CD14-positive monocyte (primary cell): ENCODE data around the gene SIGMAR1. TPM values are rescaled to one million over a fixed set of nuclear protein-coding genes. Genes with fewer than 3 reads are reported as not detected.

ENCODE experiments used
- DNase-seq, 3 donors: peaks; one replicate each; pipeline ENCODE4 v3.0.0-alpha.2; 2011 to 2022
- H2AFZ ChIP-seq: 2 replicates; pipeline ENCODE4 v1.6.0; 2012; ENCODE audit warnings: mild to moderate bottlenecking, low read depth, low read length, inconsistent platforms; ENCODE audit not compliant: insufficient read depth, poor library complexity, severe bottlenecking
- H3K27ac ChIP-seq, 2 donors: 1 replicate in 1 of 2; 2 replicates in 1 of 2; pipeline ENCODE4 v1.5.1; 2012 to 2013; ENCODE audit warnings: low read length in 2 of 2, control low read depth in 1 of 2, inconsistent platforms in 1 of 2, low read depth in 1 of 2, mild to moderate bottlenecking in 1 of 2
- H3K27me3 ChIP-seq, 2 donors: one replicate each; pipeline versions ENCODE4 v1.6.0 to v1.6.1; 2011 to 2013; ENCODE audit warnings: low read length in 2 of 2; ENCODE audit not compliant: control insufficient read depth in 2 of 2, insufficient read depth in 2 of 2
- H3K36me3 ChIP-seq, 2 donors: replicated peaks in 1 of 2; 1 replicate in 1 of 2; 2 replicates in 1 of 2; pipeline versions ENCODE4 v1.5.1 to v1.6.1; 2012 to 2013; ENCODE audit warnings: low read length in 2 of 2, control low read depth in 1 of 2, inconsistent platforms in 1 of 2, mild to moderate bottlenecking in 1 of 2; ENCODE audit not compliant: insufficient read depth in 2 of 2, control insufficient read depth in 1 of 2
- H3K4me1 ChIP-seq, 2 donors: 1 replicate in 1 of 2; 2 replicates in 1 of 2; pipeline versions ENCODE4 v1.5.1 to v1.6.1; 2012 to 2013; ENCODE audit warnings: low read length in 2 of 2, control low read depth in 1 of 2, inconsistent platforms in 1 of 2, mild to moderate bottlenecking in 1 of 2, moderate library complexity in 1 of 2; ENCODE audit not compliant: insufficient read depth in 2 of 2, control insufficient read depth in 1 of 2
- H3K4me2 ChIP-seq: replicated peaks from 2 replicates; pipeline ENCODE3; 2012; ENCODE audit warnings: low read length, moderate library complexity, mild to moderate bottlenecking; ENCODE audit not compliant: poor library complexity, severe bottlenecking; ENCODE audit errors: extremely low read depth
- H3K4me3 ChIP-seq, 3 experiments: fragments of 200-600 bp in 1 of 3; sonication (generic) in 1 of 3; replicated peaks in 1 of 3; 1 replicate in 2 of 3; 2 replicates in 1 of 3; pipeline ENCODE4 v1.5.1; 2011 to 2013; ENCODE audit warnings: low read length in 3 of 3, mild to moderate bottlenecking in 3 of 3, control low read depth in 2 of 3, low read depth in 2 of 3, inconsistent platforms in 1 of 3, moderate library complexity in 1 of 3
- H3K79me2 ChIP-seq: 2 replicates; pipeline ENCODE4 v1.6.0; 2012; ENCODE audit warnings: mild to moderate bottlenecking, control low read depth, inconsistent platforms, low read length, moderate library complexity; ENCODE audit not compliant: insufficient read depth
- H3K9ac ChIP-seq: 2 replicates; pipeline ENCODE4 v1.6.0; 2017; ENCODE audit warnings: low read length, mild to moderate bottlenecking; ENCODE audit not compliant: insufficient read depth, poor library complexity, severe bottlenecking
- H3K9me3 ChIP-seq, 2 donors: replicated peaks in 1 of 2; 1 replicate in 1 of 2; 2 replicates in 1 of 2; pipeline versions ENCODE4 v1.5.1 to v1.6.1; 2012 to 2013; ENCODE audit warnings: low read length in 2 of 2, control low read depth in 1 of 2; ENCODE audit not compliant: control insufficient read depth in 1 of 2, insufficient read depth in 1 of 2
- H4K20me1 ChIP-seq: 2 replicates; pipeline ENCODE4 v1.6.0; 2012; ENCODE audit warnings: mild to moderate bottlenecking, low read length, control low read depth, moderate library complexity; ENCODE audit not compliant: insufficient read depth
- H3K27ac Mint-ChIP-seq, 7 donors: one replicate each; pipeline ENCODE4 v1.8.0; 2020; ENCODE audit warnings: mild to moderate bottlenecking in 7 of 7, mixed read lengths in 7 of 7, moderate library complexity in 6 of 7, inconsistent platforms in 2 of 7
- H3K27me3 Mint-ChIP-seq, 3 donors: one replicate each; pipeline ENCODE4 v1.8.0; 2021 to 2022; ENCODE audit warnings: low read depth in 3 of 3, mild to moderate bottlenecking in 3 of 3, mixed read lengths in 3 of 3, moderate library complexity in 3 of 3, inconsistent platforms in 1 of 3
- H3K36me3 Mint-ChIP-seq, 2 donors: one replicate each; pipeline ENCODE4 v1.8.0; 2020; ENCODE audit warnings: mixed read lengths in 2 of 2, inconsistent platforms in 1 of 2, mild to moderate bottlenecking in 1 of 2
- H3K4me1 Mint-ChIP-seq: one replicate; pipeline ENCODE4 v1.8.0; 2020; ENCODE audit warnings: mild to moderate bottlenecking, mixed read lengths
- H3K4me3 Mint-ChIP-seq, 2 donors: one replicate each; pipeline ENCODE4 v1.8.0; 2020; ENCODE audit warnings: mild to moderate bottlenecking in 2 of 2, mixed read lengths in 2 of 2, moderate library complexity in 1 of 2
- H3K9me3 Mint-ChIP-seq, 7 donors: one replicate each; pipeline ENCODE4 v1.8.0; 2020 to 2022; ENCODE audit warnings: mixed read lengths in 7 of 7, mild to moderate bottlenecking in 6 of 7, moderate library complexity in 6 of 7, inconsistent platforms in 2 of 7
- CTCF ChIP-seq: fragments of 200-600 bp; IDR thresholded peaks from one replicate; pipeline ENCODE4 v1.8.0; 2022; ENCODE audit warnings: antibody characterized with exemption, mild to moderate bottlenecking
- WGBS: methylation state at CpG from one replicate; pipeline ENCODE4 v1.1.5; 2013; ENCODE audit warnings: missing lambda C conversion rate; ENCODE audit not compliant: insufficient coverage; 5-methylcytosine and 5-hydroxymethylcytosine counted together
- intact Hi-C, 2 donors: fragments of 100-400 bp; cut with micrococcal nuclease; formaldehyde crosslinking; loops; one replicate each; pipeline versions ENCODE4 v1.15.0 to v1.15.1; 2023
- polyA plus RNA-seq, 3 donors: library from polyadenylated mRNA; depleted of rRNA in 1 of 3; unstranded in 2 of 3; stranded (reverse) in 1 of 3; fragments of 300-500 nt in 2 of 3; fragments of >200 nt in 1 of 3; fragmentation: Illumina TruSeq in 2 of 3; gene quantifications; 1 replicate in 2 of 3; 2 replicates in 1 of 3; pipeline ENCODE4 v1.2.3, GENCODE V29; 2012 to 2021

SIGMAR1 gene
- polyA plus RNA-seq, 3 donors: 26.6 to 59.6 (median 49.5) TPM

GRCh38 chr9:34606905-34607304 is 30.7 kb downstream of the SIGMAR1 start:
- no peak overlapping the region for H3K4me2 ChIP-seq
- no peak overlapping the region for H3K27ac ChIP-seq
- Mint-ChIP-seq H3K27ac (no peak overlapping the region), H3K4me1 (peaks cover 14% of the 10 kb centered on the region), H3K9me3 (peaks cover 0 to 3% (median 0%) of the 10 kb centered on the region in 7 donors), H3K4me3 (no peak overlapping the region), H3K36me3 (no peaks in the 10 kb centered on the region), H3K27me3 (peaks cover 6 to 7% (median 7%) of the 10 kb centered on the region in 3 donors)
- H3K4me3 ChIP-seq: no peak overlapping the region
- H3K9me3 ChIP-seq: no peaks in the 10 kb centered on the region
- no peaks in the 10 kb centered on the region for H4K20me1 ChIP-seq
- peaks cover 13 to 17% of the 10 kb centered on the region in 2 donors for H3K4me1 ChIP-seq
- no peaks in the 10 kb centered on the region for H3K36me3 ChIP-seq
- WGBS: 100% methylated on average over 1 of the region's 3 CpGs
- TF ChIP-seq CTCF: no peak
- peaks cover 13% of the 10 kb centered on the region for H3K79me2 ChIP-seq
- DNase-seq: no peak
- H3K27me3 ChIP-seq: peaks cover 0 to 2% of the 10 kb centered on the region in 2 donors
- H2AFZ ChIP-seq: no peak overlapping the region
- intact Hi-C loops: no loop called here
- no peak overlapping the region for H3K9ac ChIP-seq

GRCh38 chr9:34606190-34606589 is 31.4 kb downstream of the SIGMAR1 start:
- H3K36me3 Mint-ChIP-seq: no peaks in the 10 kb centered on the region
- TF ChIP-seq CTCF: no peak
- H3K27ac Mint-ChIP-seq: no peak overlapping the region
- H3K9ac ChIP-seq: no peak overlapping the region
- intact Hi-C loops: no loop called here
- no peak overlapping the region for H3K4me3 ChIP-seq
- H3K9me3 ChIP-seq: no peaks in the 10 kb centered on the region
- H3K79me2 ChIP-seq: peaks cover 6% of the 10 kb centered on the region
- peaks cover 0 to 2% of the 10 kb centered on the region in 2 donors for H3K27me3 ChIP-seq
- no peak overlapping the region for H2AFZ ChIP-seq
- H4K20me1 ChIP-seq: no peaks in the 10 kb centered on the region
- peaks cover 6 to 11% (median 11%) of the 10 kb centered on the region in 3 donors for H3K27me3 Mint-ChIP-seq
- H3K9me3 Mint-ChIP-seq: peaks cover 0 to 3% (median 0%) of the 10 kb centered on the region in 7 donors
- H3K4me1 Mint-ChIP-seq: peaks cover 10% of the 10 kb centered on the region
- H3K36me3 ChIP-seq: no peaks in the 10 kb centered on the region
- peaks cover 8 to 10% of the 10 kb centered on the region in 2 donors for H3K4me1 ChIP-seq
- no peak overlapping the region for H3K4me2 ChIP-seq
- no peak overlapping the region for H3K27ac ChIP-seq
- DNase-seq: no peak
- H3K4me3 Mint-ChIP-seq: no peak overlapping the region
